ENCODE results near the gene CYP3A4.
"Not testable (repeated sequence)": the region's sequence is repeated elsewhere in the genome, so short reads cannot be mapped to it uniquely, and the experiment has no call there.

CYP3A4 gene

DNA sequence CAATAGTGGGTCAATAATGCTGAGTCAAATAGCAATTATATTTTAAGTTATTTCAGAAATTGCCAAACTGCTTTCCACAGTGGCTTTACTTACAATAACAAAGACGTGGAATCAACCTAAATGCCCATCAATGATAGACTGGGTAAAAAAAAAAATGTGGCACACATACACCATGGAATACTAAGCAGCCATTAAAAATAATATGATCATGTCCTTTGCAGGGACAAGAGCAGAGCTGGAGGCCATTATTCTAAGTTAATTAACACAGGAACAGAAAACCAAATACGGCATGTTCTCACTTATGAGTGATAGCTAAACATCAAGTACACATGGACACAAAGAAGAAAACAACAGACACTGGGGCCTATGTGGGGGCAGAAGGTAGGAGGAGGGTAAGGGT, 15.0 kb upstream of the CYP3A4 start:
- DNase-seq (ENCODE audit: extremely low read depth, insufficient read length), result no peak
- TF ChIP-seq, protein P1, sequence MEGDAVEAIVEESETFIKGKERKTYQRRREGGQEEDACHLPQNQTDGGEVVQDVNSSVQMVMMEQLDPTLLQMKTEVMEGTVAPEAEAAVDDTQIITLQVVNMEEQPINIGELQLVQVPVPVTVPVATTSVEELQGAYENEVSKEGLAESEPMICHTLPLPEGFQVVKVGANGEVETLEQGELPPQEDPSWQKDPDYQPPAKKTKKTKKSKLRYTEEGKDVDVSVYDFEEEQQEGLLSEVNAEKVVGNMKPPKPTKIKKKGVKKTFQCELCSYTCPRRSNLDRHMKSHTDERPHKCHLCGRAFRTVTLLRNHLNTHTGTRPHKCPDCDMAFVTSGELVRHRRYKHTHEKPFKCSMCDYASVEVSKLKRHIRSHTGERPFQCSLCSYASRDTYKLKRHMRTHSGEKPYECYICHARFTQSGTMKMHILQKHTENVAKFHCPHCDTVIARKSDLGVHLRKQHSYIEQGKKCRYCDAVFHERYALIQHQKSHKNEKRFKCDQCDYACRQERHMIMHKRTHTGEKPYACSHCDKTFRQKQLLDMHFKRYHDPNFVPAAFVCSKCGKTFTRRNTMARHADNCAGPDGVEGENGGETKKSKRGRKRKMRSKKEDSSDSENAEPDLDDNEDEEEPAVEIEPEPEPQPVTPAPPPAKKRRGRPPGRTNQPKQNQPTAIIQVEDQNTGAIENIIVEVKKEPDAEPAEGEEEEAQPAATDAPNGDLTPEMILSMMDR (IDR thresholded peaks at IDR 0.05; ENCODE audit: insufficient read depth, low read length, poor library complexity, severe bottlenecking), result no peak
- no peaks in the 10 kb centered on the region for H3K36me3 ChIP-seq (ENCODE audit: control insufficient read depth, insufficient read depth, low read length)
- no peak overlapping the region for H3K4me3 ChIP-seq (replicated peaks; ENCODE audit: low read depth, low read length)
- H3K27me3 ChIP-seq (replicated peaks; ENCODE audit: control insufficient read depth, insufficient read depth, low read length), result no peaks in the 10 kb centered on the region

DNA sequence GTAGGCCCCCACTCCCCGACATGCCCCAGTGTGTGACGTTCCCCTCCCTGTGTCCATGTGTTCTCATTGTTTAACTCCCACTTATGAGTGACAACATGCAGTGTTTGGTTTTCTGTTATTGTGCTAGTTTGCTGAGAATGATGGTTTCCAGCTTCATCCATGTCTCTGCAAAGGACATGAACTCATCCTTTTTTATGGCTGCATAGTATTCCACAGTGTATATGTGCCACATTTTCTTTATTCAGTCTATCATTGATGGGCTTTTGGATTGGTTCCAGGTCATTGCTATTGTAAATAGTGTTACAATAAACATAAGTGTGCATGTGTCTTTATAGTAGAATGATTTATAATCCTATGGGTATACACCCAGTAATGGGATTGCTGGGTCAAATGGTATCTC, 11.9 kb upstream of the CYP3A4 start:
- not testable (repeated sequence) for H3K36me3 ChIP-seq (ENCODE audit: control insufficient read depth, insufficient read depth, low read length); H3K27me3 ChIP-seq (replicated peaks; ENCODE audit: control insufficient read depth, insufficient read depth, low read length); DNase-seq (ENCODE audit: extremely low read depth, insufficient read length); H3K4me3 ChIP-seq (replicated peaks; ENCODE audit: low read depth, low read length)

DNA sequence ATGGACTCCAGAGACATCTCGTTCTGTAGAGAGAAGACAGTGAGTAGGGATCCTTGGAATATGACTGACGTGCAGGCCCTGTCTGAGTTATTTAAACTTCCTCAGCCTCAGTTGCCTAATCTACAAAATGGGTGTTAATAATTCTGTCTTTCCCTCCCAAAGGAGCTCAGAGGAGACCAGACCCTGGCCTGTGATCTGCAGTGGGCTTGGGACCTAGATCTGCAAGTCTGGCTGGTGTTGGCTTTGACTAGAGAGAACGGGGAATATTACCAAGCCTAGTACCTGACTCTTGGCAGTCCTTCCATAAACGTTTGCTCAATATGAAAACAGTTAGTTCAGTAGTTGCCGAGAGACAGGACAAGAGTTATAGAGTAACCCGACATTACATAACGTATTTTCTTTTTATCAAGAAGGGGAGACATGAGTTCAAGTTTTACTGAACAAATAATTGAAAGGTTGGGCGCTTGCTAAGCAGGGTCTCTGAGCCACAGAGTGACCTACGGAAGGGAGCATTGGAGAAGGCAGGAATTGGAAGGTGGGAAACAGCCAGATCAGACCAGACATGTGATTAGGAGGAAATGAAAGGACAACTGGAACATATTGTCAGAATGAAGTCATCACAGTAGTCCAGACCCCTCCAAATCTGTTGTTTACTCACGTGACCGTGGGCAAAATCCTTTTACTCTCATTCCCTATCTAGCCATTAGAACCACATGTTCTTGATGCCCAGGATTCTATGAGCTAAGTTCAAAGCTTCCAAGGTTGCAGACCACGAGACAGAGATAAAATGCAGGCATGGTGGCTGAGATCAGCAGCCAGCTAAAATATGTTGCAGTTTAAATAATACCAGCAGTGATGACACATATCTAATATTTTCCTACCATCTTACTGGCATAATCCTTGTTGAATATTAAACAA, 10.9 kb upstream of the CYP3A4 start:
- H3K36me3 ChIP-seq (ENCODE audit: control insufficient read depth, insufficient read depth, low read length), result no peaks in the 10 kb centered on the region
- TF ChIP-seq, protein P1 (IDR thresholded peaks at IDR 0.05; ENCODE audit: insufficient read depth, low read length, poor library complexity, severe bottlenecking), result no peak
- no peak overlapping the region for H3K4me3 ChIP-seq (replicated peaks; ENCODE audit: low read depth, low read length)
- H3K27me3 ChIP-seq (replicated peaks; ENCODE audit: control insufficient read depth, insufficient read depth, low read length), result no peaks in the 10 kb centered on the region
- DNase-seq (ENCODE audit: extremely low read depth, insufficient read length), result no peak

DNA sequence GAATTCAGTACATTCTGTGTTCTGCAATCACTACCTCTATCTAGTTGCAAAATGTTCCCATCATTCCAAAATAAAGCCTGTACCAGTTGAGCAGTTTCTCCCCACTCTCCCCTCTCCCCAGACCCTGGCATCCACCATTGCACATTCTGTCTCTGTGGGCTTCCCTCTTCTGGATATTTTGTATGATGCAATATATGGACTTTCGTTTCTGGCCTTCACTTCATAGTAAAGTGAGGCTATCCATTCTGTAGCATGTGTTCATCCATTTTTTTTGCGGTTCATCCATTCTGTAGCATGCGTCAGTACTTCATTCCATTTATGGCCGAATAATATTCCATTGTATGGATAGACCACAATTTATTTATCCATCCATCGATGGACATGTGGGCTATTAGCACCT, 9.5 kb upstream of the CYP3A4 start:
- TF ChIP-seq, protein P1 (IDR thresholded peaks at IDR 0.05; ENCODE audit: insufficient read depth, low read length, poor library complexity, severe bottlenecking), result no peak
- Histone ChIP-seq H3K27me3 (replicated peaks; ENCODE audit: control insufficient read depth, insufficient read depth, low read length) (no peaks in the 10 kb centered on the region), H3K4me3 (replicated peaks; ENCODE audit: low read depth, low read length) (no peak overlapping the region), H3K36me3 (ENCODE audit: control insufficient read depth, insufficient read depth, low read length) (no peaks in the 10 kb centered on the region)
- DNase-seq (ENCODE audit: extremely low read depth, insufficient read length), result no peak

DNA sequence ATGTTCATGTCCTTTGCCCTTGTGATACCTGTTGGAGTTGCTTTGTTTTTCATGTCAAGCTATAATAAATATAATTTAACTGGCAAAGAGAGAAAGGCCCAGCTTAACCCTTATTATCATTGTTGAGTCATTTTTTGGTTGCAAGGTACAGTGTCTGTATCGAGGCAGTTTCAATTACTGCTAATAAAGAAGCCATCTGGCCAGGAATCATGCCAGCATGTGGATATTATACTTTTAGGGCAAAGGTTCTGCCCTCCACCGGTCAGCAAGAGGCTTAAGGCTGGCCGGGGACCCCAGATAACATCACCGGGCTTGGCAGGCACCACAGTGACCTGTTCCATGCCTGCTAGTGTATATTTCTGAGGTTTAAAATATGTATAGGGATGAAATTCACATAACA, 9.0 kb upstream of the CYP3A4 start:
- DNase-seq (ENCODE audit: extremely low read depth, insufficient read length), result no peak
- Histone ChIP-seq H3K27me3 (replicated peaks; ENCODE audit: control insufficient read depth, insufficient read depth, low read length) (no peaks in the 10 kb centered on the region), H3K4me3 (replicated peaks; ENCODE audit: low read depth, low read length) (no peak overlapping the region), H3K36me3 (ENCODE audit: control insufficient read depth, insufficient read depth, low read length) (no peaks in the 10 kb centered on the region)
- TF ChIP-seq, protein P1 (IDR thresholded peaks at IDR 0.05; ENCODE audit: insufficient read depth, low read length, poor library complexity, severe bottlenecking), result no peak

DNA sequence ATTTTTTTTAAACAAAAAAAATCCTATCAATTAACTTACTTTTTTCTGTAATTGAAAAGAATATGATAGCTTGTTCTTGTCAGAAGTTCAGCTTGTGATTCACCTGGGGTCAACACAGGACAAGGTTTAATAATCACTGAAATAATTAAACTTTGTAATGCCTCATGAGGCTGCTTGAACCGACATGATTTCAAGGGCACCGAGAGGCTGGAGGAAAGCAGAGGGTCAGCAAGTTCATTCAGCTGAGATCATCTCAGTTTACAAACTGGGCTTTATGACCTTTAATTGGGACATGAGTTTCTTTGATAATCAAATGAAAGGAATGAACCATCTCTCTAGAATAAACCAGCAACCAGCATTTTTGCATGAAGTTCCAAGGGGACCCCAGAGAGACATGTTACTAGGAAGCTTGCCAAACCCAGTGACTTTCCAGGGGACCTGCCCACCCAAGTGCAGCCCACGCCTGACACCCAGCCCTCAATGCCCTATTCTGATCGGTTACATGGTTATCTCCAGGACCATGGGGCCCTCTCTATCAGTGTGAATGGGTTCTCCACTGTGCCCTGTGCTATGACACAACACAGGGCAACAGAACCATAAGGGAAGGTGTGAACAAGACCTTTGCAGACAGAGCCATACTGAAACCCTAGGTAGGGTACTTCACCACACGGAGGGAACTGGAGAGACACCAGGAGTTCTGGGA, 7.8 kb upstream of the CYP3A4 start:
- Histone ChIP-seq H3K36me3 (ENCODE audit: control insufficient read depth, insufficient read depth, low read length) (no peaks in the 10 kb centered on the region), H3K27me3 (replicated peaks; ENCODE audit: control insufficient read depth, insufficient read depth, low read length) (no peaks in the 10 kb centered on the region), H3K4me3 (replicated peaks; ENCODE audit: low read depth, low read length) (no peak overlapping the region)
- TF ChIP-seq, protein P1 (IDR thresholded peaks at IDR 0.05; ENCODE audit: insufficient read depth, low read length, poor library complexity, severe bottlenecking), result no peak
- DNase-seq (ENCODE audit: extremely low read depth, insufficient read length), result no peak

Data from GM06990 (cell line).